Esophagus muscularis mucosa (tissue), 4 donors: ENCODE results near the gene ABCD3.
A peak's percentile ranks its signal among the peaks of the same experiment; 100 is the strongest.

Experiments
- EP300 ChIP-seq: sonication (generic); formaldehyde crosslinking; IDR thresholded peaks from one replicate; pipeline ENCODE4 v1.6.1; 2017; ENCODE audit warnings: antibody characterized with exemption
- POLR2A ChIP-seq: fragments of 450-650 bp; IDR thresholded peaks from one replicate; pipeline ENCODE4 v1.6.1; 2017; ENCODE audit warnings: antibody characterized with exemption, moderate library complexity, mild to moderate bottlenecking, low read depth
- TF ChIP-seq, protein P1 (sequence below), 3 experiments: fragments of 200-600 bp in 2 of 3; fragments of 450-650 bp in 1 of 3; sonication (generic) in 2 of 3; IDR thresholded peaks; one replicate each; pipeline ENCODE4 v1.5.1; 2017 to 2019; ENCODE audit warnings: antibody characterized with exemption in 3 of 3, mild to moderate bottlenecking in 2 of 3, moderate library complexity in 1 of 3

DNA sequence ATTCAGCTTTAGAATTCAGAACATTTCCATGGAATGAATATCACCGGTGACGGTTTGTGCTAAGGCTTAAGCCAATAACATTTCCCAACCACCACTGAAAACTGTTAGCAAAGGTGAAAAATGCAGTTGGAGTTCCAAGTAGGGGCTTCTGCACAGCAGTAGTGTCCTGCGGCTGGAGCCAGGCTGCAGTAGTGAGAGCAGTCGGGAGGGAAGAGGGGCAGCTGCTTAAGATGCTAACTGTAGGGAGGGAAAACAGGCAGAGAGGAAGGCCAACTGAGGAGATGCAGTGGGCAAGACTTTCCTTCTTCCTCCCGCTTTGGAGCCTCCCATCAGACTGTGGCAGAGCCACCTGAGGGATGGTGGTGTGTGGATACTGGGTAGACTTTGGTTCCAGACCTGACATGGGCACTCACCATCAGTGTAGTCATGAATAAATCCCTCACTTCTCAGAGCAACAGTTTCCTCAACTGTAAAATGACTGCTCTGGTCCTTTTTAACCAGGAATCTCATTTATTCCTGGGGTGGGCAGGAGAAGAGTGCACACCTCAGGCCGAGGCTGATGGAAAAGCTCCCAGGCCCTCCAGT is 120.1 kb downstream of the ABCD3 start:
- TF ChIP-seq, protein P1, sequence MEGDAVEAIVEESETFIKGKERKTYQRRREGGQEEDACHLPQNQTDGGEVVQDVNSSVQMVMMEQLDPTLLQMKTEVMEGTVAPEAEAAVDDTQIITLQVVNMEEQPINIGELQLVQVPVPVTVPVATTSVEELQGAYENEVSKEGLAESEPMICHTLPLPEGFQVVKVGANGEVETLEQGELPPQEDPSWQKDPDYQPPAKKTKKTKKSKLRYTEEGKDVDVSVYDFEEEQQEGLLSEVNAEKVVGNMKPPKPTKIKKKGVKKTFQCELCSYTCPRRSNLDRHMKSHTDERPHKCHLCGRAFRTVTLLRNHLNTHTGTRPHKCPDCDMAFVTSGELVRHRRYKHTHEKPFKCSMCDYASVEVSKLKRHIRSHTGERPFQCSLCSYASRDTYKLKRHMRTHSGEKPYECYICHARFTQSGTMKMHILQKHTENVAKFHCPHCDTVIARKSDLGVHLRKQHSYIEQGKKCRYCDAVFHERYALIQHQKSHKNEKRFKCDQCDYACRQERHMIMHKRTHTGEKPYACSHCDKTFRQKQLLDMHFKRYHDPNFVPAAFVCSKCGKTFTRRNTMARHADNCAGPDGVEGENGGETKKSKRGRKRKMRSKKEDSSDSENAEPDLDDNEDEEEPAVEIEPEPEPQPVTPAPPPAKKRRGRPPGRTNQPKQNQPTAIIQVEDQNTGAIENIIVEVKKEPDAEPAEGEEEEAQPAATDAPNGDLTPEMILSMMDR (IDR thresholded peaks at IDR 0.05): peak in 1 of 3 experiments; percentile 3
- no peak for TF ChIP-seq EP300
- no peak for TF ChIP-seq POLR2A
